Measurements from ENCODE around the gene MAGI1. TPM values are rescaled to one million over a fixed set of nuclear protein-coding genes. Genes with fewer than 3 reads are reported as not detected.
"Not testable (repeated sequence)": the region's sequence is repeated elsewhere in the genome, so short reads cannot be mapped to it uniquely, and the experiment has no call there.

Gene MAGI1
- total and polyA plus RNA-seq, 4 donors: 5.0 to 69.2 (median 28.5) TPM

DNA sequence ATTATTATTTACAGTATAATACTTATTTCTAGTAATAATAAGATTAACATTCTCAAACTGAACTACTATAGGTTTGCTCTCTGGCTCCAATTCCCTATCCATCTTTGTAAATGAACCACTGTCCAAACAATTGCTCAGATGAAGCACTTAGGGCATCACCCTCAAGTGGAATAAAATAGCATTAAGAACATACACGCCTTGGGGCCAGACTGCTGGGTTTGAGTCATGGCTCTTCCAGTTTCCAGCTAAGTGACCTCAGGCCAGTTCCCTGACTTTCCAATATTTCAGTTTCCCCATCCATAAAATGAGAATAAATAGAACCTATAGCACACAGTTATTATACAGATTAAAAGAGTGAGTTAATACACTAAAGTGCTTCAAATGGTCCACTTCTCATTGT lies 507.2 kb downstream of the MAGI1 start:
- DNase-seq (no peak), ATAC-seq (ENCODE audit: low FRiP score) (no peak)

GRCh38 chr3:65526656-65527055 lies 512.1 kb downstream of the MAGI1 start:
- H3K9me3 ChIP-seq (ENCODE audit: control insufficient read depth, low read length): no peaks in the 10 kb centered on the region
- no peaks in the 10 kb centered on the region for H3K27me3 ChIP-seq (ENCODE audit: control insufficient read depth in 1 of 2, insufficient read depth in 2 of 2, low read length in 1 of 2)
- ATAC-seq (ENCODE audit: low FRiP score): no peak
- H3K27ac ChIP-seq (ENCODE audit: low read depth in 1 of 2, low read length in 2 of 2): no peak overlapping the region
- intact Hi-C loops (cut with DNase I): no loop called here
- 81 to 88% methylated on average over 3 of the region's 3 CpGs for WGBS, 2 donors
- H3K4me3 ChIP-seq (ENCODE audit: low read length in 2 of 2): no peak overlapping the region
- H3K4me1 ChIP-seq (ENCODE audit: control insufficient read depth in 1 of 2, insufficient read depth in 2 of 2, low read length in 2 of 2): peaks cover 4 to 7% of the 10 kb centered on the region in 2 donors
- DNase-seq: no peak
- H3K36me3 ChIP-seq (ENCODE audit: control insufficient read depth in 1 of 2, insufficient read depth in 2 of 2, low read length in 1 of 2): no peaks in the 10 kb centered on the region

More for the DNA sequence above, 507.2 kb downstream of the MAGI1 start:
- WGBS, 2 donors: 68 to 71% methylated on average over 1 of the region's 1 CpG
- H3K27ac ChIP-seq (ENCODE audit: low read depth in 1 of 2, low read length in 2 of 2): no peak overlapping the region
- H3K27me3 ChIP-seq (ENCODE audit: control insufficient read depth in 1 of 2, insufficient read depth in 2 of 2, low read length in 1 of 2): no peaks in the 10 kb centered on the region
- peaks cover 6 to 9% of the 10 kb centered on the region in 2 donors for H3K4me1 ChIP-seq (ENCODE audit: control insufficient read depth in 1 of 2, insufficient read depth in 2 of 2, low read length in 2 of 2)
- intact Hi-C loops (cut with DNase I): no loop called here
- H3K4me3 ChIP-seq (ENCODE audit: low read length in 2 of 2): no peak overlapping the region
- no peaks in the 10 kb centered on the region for H3K9me3 ChIP-seq (ENCODE audit: control insufficient read depth, low read length)
- no peaks in the 10 kb centered on the region for H3K36me3 ChIP-seq (ENCODE audit: control insufficient read depth in 1 of 2, insufficient read depth in 2 of 2, low read length in 1 of 2)

- no peaks in the 10 kb centered on the region for H3K9me3 ChIP-seq (ENCODE audit: control insufficient read depth, low read length)
- H3K27ac ChIP-seq (ENCODE audit: low read depth in 1 of 2, low read length in 2 of 2): no peak overlapping the region
- no peak overlapping the region for H3K4me3 ChIP-seq (ENCODE audit: low read length in 2 of 2)
- no peaks in the 10 kb centered on the region for H3K27me3 ChIP-seq (ENCODE audit: control insufficient read depth in 1 of 2, insufficient read depth in 2 of 2, low read length in 1 of 2)
- 90% methylated on average over 4 of the region's 4 CpGs for WGBS, 2 donors
- DNase-seq: no peak
- no peak for ATAC-seq (ENCODE audit: low FRiP score)
- no peaks in the 10 kb centered on the region for H3K36me3 ChIP-seq (ENCODE audit: control insufficient read depth in 1 of 2, insufficient read depth in 2 of 2, low read length in 1 of 2)
- peaks cover 4 to 7% of the 10 kb centered on the region in 2 donors for H3K4me1 ChIP-seq (ENCODE audit: control insufficient read depth in 1 of 2, insufficient read depth in 2 of 2, low read length in 2 of 2)
- intact Hi-C loops (cut with DNase I): no loop called here
These were observed 514.1 kb downstream of the MAGI1 start for GRCh38 chr3:65524584-65524983.

DNA sequence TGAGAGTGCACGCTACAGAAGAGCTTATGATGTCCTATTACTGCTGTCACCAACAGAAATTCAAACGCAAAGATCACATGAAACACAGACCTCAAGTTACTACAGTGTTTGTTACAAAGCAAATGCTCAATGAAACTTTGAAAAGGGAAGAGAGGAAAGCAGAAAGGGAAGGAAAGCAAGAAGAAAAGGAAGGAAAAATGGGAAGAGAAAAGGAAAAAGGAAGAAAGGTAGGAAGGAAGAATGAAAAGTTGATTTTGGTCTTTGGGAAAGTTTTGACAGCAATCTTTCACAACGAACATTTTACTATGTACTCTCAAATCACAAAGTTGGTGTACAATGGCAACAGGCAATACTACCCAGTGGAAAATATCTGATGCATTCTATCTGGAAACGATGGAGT lies 514.8 kb downstream of the MAGI1 start:
- Histone ChIP-seq H3K4me3 (ENCODE audit: low read length in 2 of 2) (no peak overlapping the region), H3K9me3 (ENCODE audit: control insufficient read depth, low read length) (no peaks in the 10 kb centered on the region), H3K27ac (ENCODE audit: low read depth in 1 of 2, low read length in 2 of 2) (no peak overlapping the region), H3K36me3 (ENCODE audit: control insufficient read depth in 1 of 2, insufficient read depth in 2 of 2, low read length in 1 of 2) (no peaks in the 10 kb centered on the region), H3K27me3 (ENCODE audit: control insufficient read depth in 1 of 2, insufficient read depth in 2 of 2, low read length in 1 of 2) (no peaks in the 10 kb centered on the region), H3K4me1 (ENCODE audit: control insufficient read depth in 1 of 2, insufficient read depth in 2 of 2, low read length in 2 of 2) (peaks cover 4% of the 10 kb centered on the region in 2 donors)
- 69 to 82% methylated on average over 4 of the region's 4 CpGs for WGBS, 2 donors
- intact Hi-C loops (cut with DNase I): no loop called here
- ATAC-seq (ENCODE audit: low FRiP score) (no peak), DNase-seq (no peak)

DNA sequence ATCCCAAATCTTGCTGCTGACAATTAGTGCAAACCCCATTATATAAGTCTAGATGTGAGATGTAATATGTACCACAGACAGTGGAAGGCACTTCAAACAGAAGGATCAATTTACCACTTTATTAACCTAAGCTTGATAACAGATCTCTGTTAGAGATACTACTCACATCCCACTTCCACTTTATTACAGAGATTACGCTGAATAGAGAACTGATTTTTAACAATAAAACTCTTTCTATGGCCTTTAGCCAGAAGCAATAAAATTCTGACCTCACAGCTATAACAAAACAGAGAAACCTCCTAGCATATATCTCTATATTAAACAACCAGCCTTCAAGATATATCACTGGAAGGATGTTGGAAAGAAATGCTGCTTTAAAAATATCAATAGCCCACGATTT lies 517.7 kb downstream of the MAGI1 start:
- Histone ChIP-seq H3K27ac (ENCODE audit: low read depth in 1 of 2, low read length in 2 of 2) (no peak overlapping the region), H3K27me3 (ENCODE audit: control insufficient read depth in 1 of 2, insufficient read depth in 2 of 2, low read length in 1 of 2) (no peaks in the 10 kb centered on the region), H3K9me3 (ENCODE audit: control insufficient read depth, low read length) (no peaks in the 10 kb centered on the region), H3K4me3 (ENCODE audit: low read length in 2 of 2) (no peak overlapping the region), H3K36me3 (ENCODE audit: control insufficient read depth in 1 of 2, insufficient read depth in 2 of 2, low read length in 1 of 2) (no peaks in the 10 kb centered on the region), H3K4me1 (ENCODE audit: control insufficient read depth in 1 of 2, insufficient read depth in 2 of 2, low read length in 2 of 2) (peaks cover 2 to 4% of the 10 kb centered on the region in 2 donors)
- 76 to 85% methylated on average over 2 of the region's 2 CpGs for WGBS, 2 donors
- ATAC-seq (ENCODE audit: low FRiP score): no peak
- DNase-seq: no peak
- intact Hi-C loops (cut with DNase I): no loop called here

- ATAC-seq (ENCODE audit: low FRiP score) (no peak), DNase-seq (no peak)
- no peak overlapping the region for H3K4me3 ChIP-seq (ENCODE audit: low read length in 2 of 2)
- no peaks in the 10 kb centered on the region for H3K36me3 ChIP-seq (ENCODE audit: control insufficient read depth in 1 of 2, insufficient read depth in 2 of 2, low read length in 1 of 2)
- 99 to 100% methylated on average over 5 of the region's 5 CpGs for WGBS, 2 donors
- intact Hi-C loops (cut with DNase I): no loop called here
- no peaks in the 10 kb centered on the region for H3K4me1 ChIP-seq (ENCODE audit: control insufficient read depth in 1 of 2, insufficient read depth in 2 of 2, low read length in 2 of 2)
- no peaks in the 10 kb centered on the region for H3K27me3 ChIP-seq (ENCODE audit: control insufficient read depth in 1 of 2, insufficient read depth in 2 of 2, low read length in 1 of 2)
- no peak overlapping the region for H3K27ac ChIP-seq (ENCODE audit: low read depth in 1 of 2, low read length in 2 of 2)
- H3K9me3 ChIP-seq (ENCODE audit: control insufficient read depth, low read length): no peaks in the 10 kb centered on the region
These were observed 521.7 kb downstream of the MAGI1 start for GRCh38 chr3:65516998-65517397.

DNA sequence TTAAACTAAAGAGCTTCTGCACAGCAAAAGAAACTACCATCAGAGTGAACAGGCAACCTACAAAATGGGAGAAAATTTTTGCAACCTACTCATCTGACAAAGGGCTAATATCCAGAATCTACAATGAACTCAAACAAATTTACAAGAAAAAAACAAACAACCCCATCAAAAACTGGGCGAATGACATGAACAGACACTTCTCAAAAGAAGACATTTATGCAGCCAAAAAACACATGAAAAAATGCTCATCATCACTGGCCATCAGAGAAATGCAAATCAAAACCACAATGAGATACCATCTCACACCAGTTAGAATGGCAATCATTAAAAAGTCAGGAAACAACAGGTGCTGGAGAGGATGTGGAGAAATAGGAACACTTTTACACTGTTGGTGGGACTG lies 524.4 kb downstream of the MAGI1 start:
- intact Hi-C loops (cut with DNase I); H3K27me3 ChIP-seq (ENCODE audit: control insufficient read depth in 1 of 2, insufficient read depth in 2 of 2, low read length in 1 of 2); H3K4me3 ChIP-seq (ENCODE audit: low read length in 2 of 2); H3K36me3 ChIP-seq (ENCODE audit: control insufficient read depth in 1 of 2, insufficient read depth in 2 of 2, low read length in 1 of 2); H3K27ac ChIP-seq (ENCODE audit: low read depth in 1 of 2, low read length in 2 of 2); DNase-seq; H3K9me3 ChIP-seq (ENCODE audit: control insufficient read depth, low read length); H3K4me1 ChIP-seq (ENCODE audit: control insufficient read depth in 1 of 2, insufficient read depth in 2 of 2, low read length in 2 of 2); ATAC-seq (ENCODE audit: low FRiP score): not testable (repeated sequence)
- WGBS, 2 donors: 93 to 94% methylated on average over 1 of the region's 1 CpG

DNA sequence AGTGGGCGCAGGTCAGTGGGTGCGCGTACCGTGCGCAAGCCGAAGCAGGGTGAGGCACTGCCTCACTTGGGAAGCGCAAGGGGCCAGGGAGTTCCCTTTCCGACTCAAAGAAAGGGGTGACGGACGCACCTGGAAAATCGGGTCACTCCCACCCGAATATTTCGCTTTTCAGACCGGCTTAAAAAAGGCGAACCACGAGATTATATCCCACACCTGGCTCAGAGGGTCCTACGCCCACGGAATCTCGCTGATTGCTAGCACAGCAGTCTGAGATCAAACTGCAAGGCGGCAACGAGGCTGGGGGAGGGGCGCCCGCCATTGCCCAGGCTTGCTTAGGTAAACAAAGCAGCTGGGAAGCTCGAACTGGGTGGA lies 529.3 kb downstream of the MAGI1 start:
- WGBS, 2 donors: 70 to 72% methylated on average over 16 to 19 of the region's 24 CpGs
- ATAC-seq (ENCODE audit: low FRiP score); H3K27ac ChIP-seq (ENCODE audit: low read depth in 1 of 2, low read length in 2 of 2); H3K9me3 ChIP-seq (ENCODE audit: control insufficient read depth, low read length); H3K36me3 ChIP-seq (ENCODE audit: control insufficient read depth in 1 of 2, insufficient read depth in 2 of 2, low read length in 1 of 2); intact Hi-C loops (cut with DNase I); DNase-seq; H3K4me3 ChIP-seq (ENCODE audit: low read length in 2 of 2); H3K27me3 ChIP-seq (ENCODE audit: control insufficient read depth in 1 of 2, insufficient read depth in 2 of 2, low read length in 1 of 2); H3K4me1 ChIP-seq (ENCODE audit: control insufficient read depth in 1 of 2, insufficient read depth in 2 of 2, low read length in 2 of 2): not testable (repeated sequence)

DNA sequence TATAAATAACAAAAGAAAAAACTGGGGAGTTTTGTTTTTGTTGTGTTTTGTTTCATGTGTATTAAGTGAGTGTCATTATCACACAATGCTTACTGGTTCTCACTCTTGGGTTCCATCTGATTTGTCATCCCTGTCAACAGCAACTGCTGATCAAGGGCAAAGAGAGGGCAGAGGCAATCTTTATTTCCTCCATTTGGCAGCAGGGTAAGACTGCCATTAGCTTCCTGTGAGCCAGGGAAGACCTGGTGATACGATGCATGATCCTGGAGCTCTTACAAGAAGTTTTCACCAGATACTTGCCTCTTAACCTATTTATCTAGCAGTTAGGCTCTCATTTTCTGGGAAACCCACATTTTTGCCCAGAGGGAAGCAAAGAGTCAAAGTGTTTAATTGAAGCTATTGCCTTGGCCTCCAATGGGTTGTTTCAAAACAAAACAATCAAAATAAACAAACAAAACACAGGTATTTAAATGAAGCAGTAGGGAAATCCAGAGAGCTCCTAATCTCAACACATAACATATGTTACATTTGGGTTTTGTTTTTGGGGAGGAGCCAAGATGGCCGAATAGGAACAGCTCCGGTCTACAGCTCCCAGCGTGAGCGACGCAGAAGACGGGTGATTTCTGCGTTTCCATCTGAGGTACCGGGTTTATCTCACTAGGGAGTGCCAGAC lies 529.8 kb downstream of the MAGI1 start:
- Histone ChIP-seq H3K4me3 (ENCODE audit: low read length in 2 of 2) (no peak overlapping the region), H3K27me3 (ENCODE audit: control insufficient read depth in 1 of 2, insufficient read depth in 2 of 2, low read length in 1 of 2) (no peaks in the 10 kb centered on the region), H3K9me3 (ENCODE audit: control insufficient read depth, low read length) (no peaks in the 10 kb centered on the region), H3K4me1 (ENCODE audit: control insufficient read depth in 1 of 2, insufficient read depth in 2 of 2, low read length in 2 of 2) (no peaks in the 10 kb centered on the region), H3K27ac (ENCODE audit: low read depth in 1 of 2, low read length in 2 of 2) (no peak overlapping the region), H3K36me3 (ENCODE audit: control insufficient read depth in 1 of 2, insufficient read depth in 2 of 2, low read length in 1 of 2) (no peaks in the 10 kb centered on the region)
- no peak for DNase-seq
- no peak for ATAC-seq (ENCODE audit: low FRiP score)
- intact Hi-C loops (cut with DNase I): no loop called here
- 78 to 81% methylated on average over 8 to 9 of the region's 9 CpGs for WGBS, 2 donors
